ENCODE results near the gene PHYKPL.

- TF ChIP-seq CREM (IDR thresholded peaks at IDR 0.05) (no peak), CREM (CRISPR knock-in tag; IDR thresholded peaks at IDR 0.05) (no peak), TMF1 (CRISPR knock-in tag; IDR thresholded peaks at IDR 0.05; ENCODE audit: low read depth) (no peak), HNRNPUL1 (IDR thresholded peaks at IDR 0.05; ENCODE audit: low read depth, low read length) (no peak), CTCF (CRISPR knock-in tag; IDR thresholded peaks at IDR 0.05) (no peak), BRF2 (CRISPR knock-in tag; IDR thresholded peaks at IDR 0.05) (no peak), ZBTB8A (CRISPR knock-in tag; IDR thresholded peaks at IDR 0.05; ENCODE audit: borderline replicate concordance, low read depth) (no peak), SOX6 (IDR thresholded peaks at IDR 0.05) (no peak), SOX6 (CRISPR knock-in tag; IDR thresholded peaks at IDR 0.05) (no peak), POLR2G (IDR thresholded peaks at IDR 0.05; ENCODE audit: low read depth, low read length) (no peak), AGO2 (optimal IDR thresholded peaks at IDR 0.05; ENCODE audit: low read depth, low read length) (no peak)
These were observed 33.9 kb downstream of the PHYKPL start for GRCh38 chr5:178198706-178199105.
